KMS-11 (cell line): ENCODE measurements around the gene TSSK3.

Experiments
- H2AFZ ChIP-seq: fragments of 200-600 bp; sonication (generic); 2 replicates; pipeline ENCODE4 v1.6.1; 2016; ENCODE audit warnings: antibody characterized with exemption, mixed run types, low read depth
- H3K27ac ChIP-seq: fragments of 200-600 bp; sonication (generic); 2 replicates; pipeline ENCODE4 v1.6.1; 2016; ENCODE audit warnings: mild to moderate bottlenecking, mixed run types
- H3K27me3 ChIP-seq: fragments of 200-600 bp; sonication (generic); 2 replicates; pipeline ENCODE4 v1.6.1; 2017; ENCODE audit warnings: mild to moderate bottlenecking, low read depth, mixed run types, moderate library complexity; ENCODE audit not compliant: insufficient read depth
- H3K36me3 ChIP-seq: fragments of 200-600 bp; sonication (generic); 2 replicates; pipeline ENCODE4 v1.6.1; 2017; ENCODE audit warnings: mild to moderate bottlenecking, mixed run types; ENCODE audit not compliant: insufficient read depth
- H3K4me1 ChIP-seq: fragments of 200-600 bp; sonication (generic); 2 replicates; pipeline ENCODE4 v1.6.1; 2016; ENCODE audit warnings: mild to moderate bottlenecking, low read depth, mixed run types; ENCODE audit not compliant: poor library complexity, severe bottlenecking
- H3K4me2 ChIP-seq: fragments of 200-600 bp; sonication (generic); 2 replicates; pipeline ENCODE4 v1.7.0; 2016; ENCODE audit warnings: mild to moderate bottlenecking, mixed run types
- H3K4me3 ChIP-seq: fragments of 200-600 bp; sonication (generic); IDR thresholded peaks from 2 replicates; pipeline ENCODE4 v1.6.1; 2017; ENCODE audit warnings: low read depth, low read length, mixed read lengths; ENCODE audit not compliant: insufficient read depth
- H3K79me2 ChIP-seq: fragments of 200-600 bp; sonication (generic); 2 replicates; pipeline ENCODE4 v1.6.1; 2016; ENCODE audit warnings: low read depth, mixed run types; ENCODE audit not compliant: insufficient read depth
- H3K9ac ChIP-seq: fragments of 200-600 bp; sonication (generic); 2 replicates; pipeline ENCODE4 v1.6.1; 2016; ENCODE audit warnings: mild to moderate bottlenecking, mixed run types
- H4K20me1 ChIP-seq: fragments of 200-600 bp; sonication (generic); 2 replicates; pipeline ENCODE4 v1.6.1; 2016; ENCODE audit warnings: mild to moderate bottlenecking, mixed run types; ENCODE audit not compliant: insufficient read depth
- CTCF ChIP-seq: fragments of 200-600 bp; sonication (generic); conservative IDR thresholded peaks from 2 replicates; pipeline ENCODE4 v1.6.1; 2017; ENCODE audit warnings: low read depth, mild to moderate bottlenecking, antibody characterized with exemption, low read length, moderate library complexity, mixed read lengths

TSSK3 gene

DNA sequence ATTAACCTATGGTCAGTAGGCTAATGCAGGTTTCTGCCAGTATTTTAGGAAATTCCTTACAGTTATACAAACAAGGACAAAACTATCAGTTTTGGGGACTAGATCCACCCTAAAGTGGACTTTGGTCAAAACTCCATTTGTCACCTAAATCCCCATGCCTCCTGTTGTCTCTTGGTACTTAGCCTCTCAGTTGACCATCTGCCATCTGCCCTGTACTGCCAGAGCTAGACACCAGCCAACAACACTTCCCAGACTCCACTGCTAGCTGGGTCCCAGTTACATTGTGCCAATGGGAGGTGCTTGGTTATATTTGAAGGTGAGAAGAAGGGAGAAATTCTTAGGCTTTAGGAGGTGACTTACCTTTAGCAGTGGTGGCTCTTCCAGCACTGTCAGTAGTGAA, 48.9 kb downstream of the TSSK3 start:
- H2AFZ ChIP-seq, result no peak overlapping the region
- H3K9ac ChIP-seq, result no peak overlapping the region
- TF ChIP-seq CTCF, result no peak
- peaks cover 8% of the 10 kb centered on the region for H3K4me1 ChIP-seq
- no peaks in the 10 kb centered on the region for H3K79me2 ChIP-seq
- H3K4me2 ChIP-seq, result no peak overlapping the region
- no peak overlapping the region for H3K27ac ChIP-seq
- no peaks in the 10 kb centered on the region for H3K36me3 ChIP-seq
- no peaks in the 10 kb centered on the region for H3K27me3 ChIP-seq
- H3K4me3 ChIP-seq, result no peak overlapping the region
- no peaks in the 10 kb centered on the region for H4K20me1 ChIP-seq

GRCh38 chr1:32413507-32414185, 51.3 kb downstream of the TSSK3 start:
- peak overlapping the region; percentile 67 for H2AFZ ChIP-seq
- H3K4me2 ChIP-seq, result no peak overlapping the region
- H4K20me1 ChIP-seq, result no peaks in the 10 kb centered on the region
- peak overlapping the region; percentile 35; the same call in 1 of the 2 replicates for H3K9ac ChIP-seq
- TF ChIP-seq CTCF, result peak; percentile 96
- H3K4me3 ChIP-seq, result no peak overlapping the region
- H3K4me1 ChIP-seq, result peaks cover 8% of the 10 kb centered on the region
- no peaks in the 10 kb centered on the region for H3K36me3 ChIP-seq
- H3K79me2 ChIP-seq, result no peaks in the 10 kb centered on the region
- no peaks in the 10 kb centered on the region for H3K27me3 ChIP-seq
- H3K27ac ChIP-seq, result no peak overlapping the region
